Epithelial cell of esophagus (primary cell): ENCODE results near the gene CLEC16A.

ENCODE experiments used
- DNase-seq: peaks from one replicate; pipeline ENCODE4 v3.0.0; 2010; ENCODE audit warnings: low read depth
- H3K4me3 ChIP-seq: 2 replicates; pipeline ENCODE4 v1.5.1; 2011; ENCODE audit warnings: mild to moderate bottlenecking, low read length, control low read depth
- CTCF ChIP-seq: IDR thresholded peaks from 2 replicates; pipeline ENCODE4 v1.5.1; 2011; ENCODE audit warnings: low read depth, mild to moderate bottlenecking, low read length, control low read depth, inconsistent platforms; ENCODE audit not compliant: insufficient read depth; ENCODE audit errors: missing control alignments

CLEC16A gene

GRCh38 chr16:11175106-11175786 lies 230.9 kb downstream of the CLEC16A start:
- no peak for DNase-seq
- no peak overlapping the region for H3K4me3 ChIP-seq
- TF ChIP-seq CTCF: no peak

- DNase-seq: no peak
- no peak overlapping the region for H3K4me3 ChIP-seq
- no peak for TF ChIP-seq CTCF
Measured at GRCh38 chr16:11175787-11176341, 231.5 kb downstream of the CLEC16A start.

GRCh38 chr16:11177578-11178160 lies 233.3 kb downstream of the CLEC16A start:
- no peak for TF ChIP-seq CTCF
- no peak overlapping the region for H3K4me3 ChIP-seq
- DNase-seq: no peak

- H3K4me3 ChIP-seq: no peak overlapping the region
- no peak for DNase-seq
- TF ChIP-seq CTCF: no peak
Measured at GRCh38 chr16:11178424-11178823, 234.1 kb downstream of the CLEC16A start.

- no peak for TF ChIP-seq CTCF
- DNase-seq: no peak
- H3K4me3 ChIP-seq: no peak overlapping the region
Measured at GRCh38 chr16:11179574-11179973, 235.2 kb downstream of the CLEC16A start.

- TF ChIP-seq CTCF: no peak
- DNase-seq: peak; percentile 32
Measured at GRCh38 chr16:11180489-11180888, 236.1 kb downstream of the CLEC16A start.

More at GRCh38 chr16:11180489-11180888, 236.1 kb downstream of the CLEC16A start:
- H3K4me3 ChIP-seq: no peak overlapping the region
